Left ventricle myocardium inferior (tissue), 1 donor: ENCODE results near the gene PPP2R2D. TPM values are rescaled to one million over a fixed set of nuclear protein-coding genes. Genes with fewer than 3 reads are reported as not detected.

Experiments used
- DNase-seq: peaks from one replicate; pipeline ENCODE4 v3.0.0-alpha.2; 2020
- H3K27ac ChIP-seq: fragments of 200-600 bp; replicated peaks from 2 replicates; pipeline ENCODE4 v1.8.0; 2021
- H3K27me3 ChIP-seq: fragments of 200-600 bp; 2 replicates; pipeline ENCODE4 v1.8.0; 2021; ENCODE audit warnings: low read depth
- H3K36me3 ChIP-seq: fragments of 200-600 bp; 2 replicates; pipeline ENCODE4 v1.8.0; 2021
- H3K4me1 ChIP-seq: fragments of 200-600 bp; 2 replicates; pipeline ENCODE4 v1.8.0; 2021
- H3K4me3 ChIP-seq: fragments of 200-600 bp; 2 replicates; pipeline ENCODE4 v1.8.0; 2021; ENCODE audit warnings: mild to moderate bottlenecking, moderate library complexity
- H3K9me3 ChIP-seq: fragments of 200-600 bp; replicated peaks from 2 replicates; pipeline ENCODE4 v1.8.0; 2021
- intact Hi-C: fragments of 100-400 bp; cut with micrococcal nuclease; formaldehyde crosslinking; loops from one replicate; pipeline ENCODE4 v1.11.0; 2022
- total RNA-seq: library from RNA; stranded (reverse); fragmentation: NEBNext Ultra II Directional; extraction: Animal tissue kit (Norgen Biotek cat#: 25700); gene quantifications from one replicate; pipeline ENCODE4 v1.2.1, GENCODE V29; 2021
- TF ChIP-seq, protein P1 (sequence below): fragments of 200-600 bp; IDR thresholded peaks from 2 replicates; pipeline ENCODE4 v1.8.0; 2021; ENCODE audit warnings: antibody characterized with exemption, mild to moderate bottlenecking, borderline replicate concordance
- donor health status: DM: no; HTN: yes; CAD: no; lungs with severe emphysema.

Gene PPP2R2D
- total RNA-seq, 1 donor from 2014 or later, result 38.2 TPM

DNA sequence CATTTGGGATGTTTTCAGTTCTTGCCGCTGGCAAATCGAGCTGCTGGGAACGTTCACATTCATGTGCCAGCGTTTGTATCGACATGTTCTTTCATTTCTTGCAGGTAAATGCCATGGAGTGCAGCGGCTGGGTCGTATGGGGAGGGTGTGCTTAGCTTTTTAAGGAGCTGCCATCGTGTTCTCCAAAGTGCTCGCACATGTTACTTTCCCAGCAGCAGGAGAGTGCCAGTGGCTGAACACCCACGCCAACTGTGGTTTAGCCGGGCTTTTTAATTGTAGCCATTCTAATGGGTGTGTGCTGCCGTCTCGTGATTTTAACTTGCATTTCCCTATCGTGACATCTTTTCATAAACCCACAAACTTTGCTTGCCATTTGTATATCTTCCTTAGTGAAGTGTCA lies 92.5 kb downstream of the PPP2R2D start:
- intact Hi-C loops, result no loop called here
- DNase-seq, result no peak
- no peaks in the 10 kb centered on the region for H3K27me3 ChIP-seq
- no peaks in the 10 kb centered on the region for H3K36me3 ChIP-seq
- TF ChIP-seq, protein P1, sequence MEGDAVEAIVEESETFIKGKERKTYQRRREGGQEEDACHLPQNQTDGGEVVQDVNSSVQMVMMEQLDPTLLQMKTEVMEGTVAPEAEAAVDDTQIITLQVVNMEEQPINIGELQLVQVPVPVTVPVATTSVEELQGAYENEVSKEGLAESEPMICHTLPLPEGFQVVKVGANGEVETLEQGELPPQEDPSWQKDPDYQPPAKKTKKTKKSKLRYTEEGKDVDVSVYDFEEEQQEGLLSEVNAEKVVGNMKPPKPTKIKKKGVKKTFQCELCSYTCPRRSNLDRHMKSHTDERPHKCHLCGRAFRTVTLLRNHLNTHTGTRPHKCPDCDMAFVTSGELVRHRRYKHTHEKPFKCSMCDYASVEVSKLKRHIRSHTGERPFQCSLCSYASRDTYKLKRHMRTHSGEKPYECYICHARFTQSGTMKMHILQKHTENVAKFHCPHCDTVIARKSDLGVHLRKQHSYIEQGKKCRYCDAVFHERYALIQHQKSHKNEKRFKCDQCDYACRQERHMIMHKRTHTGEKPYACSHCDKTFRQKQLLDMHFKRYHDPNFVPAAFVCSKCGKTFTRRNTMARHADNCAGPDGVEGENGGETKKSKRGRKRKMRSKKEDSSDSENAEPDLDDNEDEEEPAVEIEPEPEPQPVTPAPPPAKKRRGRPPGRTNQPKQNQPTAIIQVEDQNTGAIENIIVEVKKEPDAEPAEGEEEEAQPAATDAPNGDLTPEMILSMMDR, result no peak
- H3K4me3 ChIP-seq, result no peak overlapping the region
- no peaks in the 10 kb centered on the region for H3K9me3 ChIP-seq
- no peak overlapping the region for H3K27ac ChIP-seq
- peaks cover 43% of the 10 kb centered on the region for H3K4me1 ChIP-seq

DNA sequence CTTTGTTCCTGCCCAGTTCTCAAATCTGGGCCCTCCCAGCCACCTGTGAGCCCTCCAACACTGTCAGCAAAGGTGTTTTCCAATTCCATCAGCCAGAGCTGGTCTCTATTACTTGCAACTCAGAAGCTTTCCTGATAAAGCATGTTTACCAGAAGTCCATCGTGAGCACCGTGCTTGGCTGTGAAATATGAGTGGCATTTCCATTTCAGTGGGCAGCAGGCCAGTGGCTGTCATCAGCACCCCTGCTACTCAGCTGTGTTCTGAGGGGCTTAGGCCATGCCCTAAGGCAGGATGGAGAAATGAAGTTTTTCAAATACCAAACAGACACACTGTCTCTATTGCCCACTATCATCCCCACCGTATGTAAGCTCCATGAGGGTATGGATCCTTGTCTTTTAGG lies 93.6 kb downstream of the PPP2R2D start:
- TF ChIP-seq, protein P1, result no peak
- intact Hi-C loops, result no loop called here
- Histone ChIP-seq H3K4me1 (peaks cover 53% of the 10 kb centered on the region), H3K27me3 (no peaks in the 10 kb centered on the region), H3K27ac (peak overlapping the region; percentile 61), H3K4me3 (no peak overlapping the region), H3K9me3 (no peaks in the 10 kb centered on the region), H3K36me3 (no peaks in the 10 kb centered on the region)
- DNase-seq, result peak; percentile 45

DNA sequence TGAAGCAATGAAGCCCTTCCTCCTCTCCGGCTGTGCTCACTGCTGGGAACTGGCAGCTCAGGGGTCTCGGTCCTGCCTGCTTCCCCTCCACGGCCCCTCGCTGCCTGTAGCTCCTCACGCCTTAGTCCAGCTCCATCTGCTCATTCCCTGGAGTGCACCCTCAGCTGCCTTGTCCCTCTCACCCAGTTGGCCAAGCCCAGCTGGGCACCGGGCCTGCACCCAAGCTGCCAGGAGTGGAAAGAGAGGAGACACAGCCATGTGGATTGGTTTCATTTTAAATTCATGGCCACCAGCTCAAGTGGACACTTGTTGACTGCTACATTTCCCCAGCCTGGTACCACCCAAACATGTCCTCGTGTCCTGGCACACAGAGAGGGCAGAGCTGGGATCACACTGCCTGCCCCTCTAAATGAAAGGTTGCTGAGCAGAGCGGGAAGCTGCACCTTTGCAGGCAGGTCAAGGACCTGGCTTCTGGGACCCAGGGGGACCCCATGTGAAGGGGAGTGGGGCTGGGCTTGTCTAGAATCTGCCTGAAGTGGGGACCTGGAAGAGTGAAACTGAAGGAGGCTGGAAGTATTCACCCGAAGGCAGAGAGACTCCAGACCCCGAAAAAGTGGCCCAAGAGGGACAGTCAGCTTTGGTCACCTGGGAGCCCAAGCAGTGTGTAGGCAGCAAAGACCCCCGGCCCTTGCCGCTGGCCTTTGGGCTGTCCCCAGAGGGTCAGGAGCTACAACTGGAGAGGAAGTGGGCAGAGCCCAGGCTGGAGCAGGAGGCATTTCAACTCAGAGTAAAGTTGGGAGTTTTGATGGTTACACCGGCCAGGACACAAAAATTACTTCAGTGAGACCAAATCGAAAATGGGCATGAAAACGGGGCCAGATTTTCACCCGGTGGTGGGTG lies 95.9 kb downstream of the PPP2R2D start:
- peak overlapping the region; percentile 86 for H3K27ac ChIP-seq
- TF ChIP-seq, protein P1, result no peak
- peak overlapping the region; percentile 20 for H3K4me3 ChIP-seq
- H3K36me3 ChIP-seq, result no peaks in the 10 kb centered on the region
- H3K4me1 ChIP-seq, result peaks cover 59% of the 10 kb centered on the region
- H3K9me3 ChIP-seq, result no peaks in the 10 kb centered on the region
- intact Hi-C loops, result no loop called here
- H3K27me3 ChIP-seq, result no peaks in the 10 kb centered on the region
- peak; percentile 63 for DNase-seq

DNA sequence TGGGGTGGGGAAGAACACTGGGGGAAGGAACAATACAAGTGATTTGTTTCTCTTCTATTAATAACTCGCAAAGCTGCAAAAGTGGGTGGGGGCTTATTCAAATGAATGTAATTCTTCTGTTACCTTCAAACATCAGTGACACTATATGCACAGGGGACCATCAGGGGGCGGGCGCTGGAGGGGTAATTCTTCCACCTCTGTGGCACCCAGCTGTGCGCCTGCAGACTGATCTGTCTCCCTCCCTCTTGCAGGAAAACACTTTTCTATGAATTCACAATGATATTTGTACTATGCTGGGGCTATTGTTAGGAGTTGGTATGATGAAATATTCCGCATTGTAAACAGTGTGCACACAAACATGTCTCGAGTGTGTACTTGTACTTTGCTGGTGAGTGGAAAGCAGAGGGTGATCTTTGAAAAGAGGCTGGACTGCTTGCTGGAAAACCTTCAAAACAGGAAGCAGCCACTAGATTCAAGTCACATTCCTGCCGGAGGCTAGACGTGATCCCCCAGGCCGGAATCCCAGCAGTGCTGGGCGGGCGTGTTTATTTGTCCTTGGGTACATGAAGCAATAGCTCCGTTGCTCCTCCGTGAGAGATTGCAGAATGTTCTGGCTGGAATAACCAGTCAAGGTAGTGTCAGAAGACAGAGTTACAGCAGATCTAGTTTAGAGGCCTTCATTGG lies 96.7 kb downstream of the PPP2R2D start:
- peak; percentile 59 for DNase-seq
- H3K27ac ChIP-seq, result peak overlapping the region; percentile 86
- TF ChIP-seq, protein P1, result no peak
- no peaks in the 10 kb centered on the region for H3K36me3 ChIP-seq
- intact Hi-C loops, result no loop called here
- H3K4me3 ChIP-seq, result peak overlapping the region; percentile 20
- H3K27me3 ChIP-seq, result no peaks in the 10 kb centered on the region
- H3K4me1 ChIP-seq, result peaks cover 59% of the 10 kb centered on the region
- no peaks in the 10 kb centered on the region for H3K9me3 ChIP-seq

DNA sequence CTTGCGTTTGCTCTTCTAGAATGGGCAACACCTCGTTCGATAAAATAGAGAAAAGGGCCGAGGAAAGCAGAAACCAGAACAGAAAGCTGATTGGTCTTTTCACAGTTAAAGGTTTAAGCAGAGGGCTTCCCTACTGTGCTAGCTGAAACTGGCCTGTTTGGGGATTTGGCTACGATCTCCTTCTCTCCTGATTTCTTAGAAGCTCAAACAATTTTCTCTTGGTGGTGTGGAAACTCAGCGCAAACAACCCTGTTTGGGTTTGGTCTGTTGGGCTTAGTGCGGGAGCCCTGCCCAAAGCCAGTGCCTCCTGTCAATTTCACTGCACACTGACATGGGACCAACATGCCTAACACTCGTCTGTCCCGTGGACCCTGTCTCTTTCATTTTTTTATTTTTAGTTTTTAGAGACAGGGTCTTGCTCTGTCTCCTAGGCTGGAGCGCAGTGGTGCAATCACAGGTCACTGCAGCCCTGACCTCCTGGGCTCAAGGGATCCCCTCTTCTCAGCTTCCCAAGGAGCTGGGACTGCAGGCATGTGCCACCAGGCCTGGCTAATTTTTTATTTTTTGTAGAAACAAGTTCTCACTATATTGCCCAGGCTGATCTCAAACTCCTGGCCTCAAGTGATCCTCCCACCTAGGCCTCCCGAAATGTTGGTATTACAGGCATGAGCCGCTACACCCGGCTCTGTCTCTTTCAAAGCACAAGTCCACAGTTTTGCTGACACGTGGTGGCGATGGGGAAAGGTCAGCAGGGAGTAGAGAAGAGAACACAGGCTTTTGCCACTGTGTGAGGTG lies 97.4 kb downstream of the PPP2R2D start:
- TF ChIP-seq, protein P1, result no peak
- no peaks in the 10 kb centered on the region for H3K9me3 ChIP-seq
- H3K36me3 ChIP-seq, result no peaks in the 10 kb centered on the region
- H3K4me3 ChIP-seq, result peak overlapping the region; percentile 20
- peaks cover 59% of the 10 kb centered on the region for H3K4me1 ChIP-seq
- no peaks in the 10 kb centered on the region for H3K27me3 ChIP-seq
- peak overlapping the region; percentile 86 for H3K27ac ChIP-seq
- intact Hi-C loops, result no loop called here
- no peak for DNase-seq
